Fibroblast of lung (primary cell): ENCODE data around the gene KRT75. TPM values are rescaled to one million over a fixed set of nuclear protein-coding genes. Genes with fewer than 3 reads are reported as not detected.

Experiments
- DNase-seq, 2 donors: peaks; one replicate each; pipeline versions ENCODE4 v3.0.0 to v3.0.0-alpha.2; 2010; ENCODE audit warnings: low read depth in 2 of 2
- H2AFZ ChIP-seq: 2 replicates; pipeline ENCODE4 v1.5.1; 2012; ENCODE audit warnings: low read length, control low read depth, inconsistent platforms
- H3K27ac ChIP-seq: 2 replicates; pipeline ENCODE4 v1.5.1; 2011; ENCODE audit warnings: low read length, control low read depth; ENCODE audit not compliant: insufficient read depth
- H3K27me3 ChIP-seq: 2 replicates; pipeline ENCODE4 v1.5.1; 2011; ENCODE audit warnings: mild to moderate bottlenecking, low read length; ENCODE audit not compliant: control insufficient read depth, insufficient read depth
- H3K36me3 ChIP-seq: 2 replicates; pipeline ENCODE4 v1.5.1; 2011; ENCODE audit warnings: low read length; ENCODE audit not compliant: control insufficient read depth, insufficient read depth
- H3K4me1 ChIP-seq: 2 replicates; pipeline ENCODE4 v1.5.1; 2011; ENCODE audit warnings: low read length; ENCODE audit not compliant: control insufficient read depth, insufficient read depth; ENCODE audit errors: extremely low read depth
- H3K4me2 ChIP-seq: 2 replicates; pipeline ENCODE4 v1.5.1; 2011; ENCODE audit warnings: low read length, control low read depth; ENCODE audit not compliant: insufficient read depth; ENCODE audit errors: extremely low read depth
- H3K4me3 ChIP-seq, 4 experiments: fragments of 200-600 bp in 1 of 4; sonication (generic) in 1 of 4; replicated peaks in 1 of 4; 2 replicates each; pipeline ENCODE4 v1.5.1; 2011 to 2016; ENCODE audit warnings: low read length in 4 of 4, low read depth in 3 of 4, mild to moderate bottlenecking in 3 of 4, control low read depth in 2 of 4, inconsistent platforms in 1 of 4, mixed read lengths in 1 of 4; ENCODE audit not compliant: insufficient read depth in 1 of 4; ENCODE audit errors: control extremely low read depth in 1 of 4
- H3K79me2 ChIP-seq: 2 replicates; pipeline ENCODE4 v1.5.1; 2012; ENCODE audit warnings: mild to moderate bottlenecking, low read length, inconsistent platforms; ENCODE audit not compliant: control insufficient read depth, insufficient read depth
- H3K9ac ChIP-seq: 2 replicates; pipeline ENCODE4 v1.5.1; 2011; ENCODE audit warnings: mild to moderate bottlenecking, low read length, control low read depth; ENCODE audit not compliant: insufficient read depth
- H3K9me3 ChIP-seq: 2 replicates; pipeline ENCODE4 v1.5.1; 2012; ENCODE audit warnings: low read depth, low read length; ENCODE audit not compliant: control insufficient read depth, insufficient read depth
- H4K20me1 ChIP-seq: 2 replicates; pipeline ENCODE4 v1.5.1; 2011; ENCODE audit warnings: low read length; ENCODE audit not compliant: control insufficient read depth, insufficient read depth; ENCODE audit errors: extremely low read depth
- EZH2 ChIP-seq: IDR thresholded peaks from 2 replicates; pipeline ENCODE4 v1.5.1; 2012; ENCODE audit warnings: low read length, control low read depth, mild to moderate bottlenecking; ENCODE audit errors: missing control alignments
- polyA plus RNA-seq, 2 donors: library from polyadenylated mRNA; depleted of rRNA in 1 of 2; stranded (reverse) in 1 of 2; unstranded in 1 of 2; fragments of >200 nt; gene quantifications; 2 replicates each; pipeline ENCODE4 v1.2.1, GENCODE V29; 2011 to 2012; ENCODE audit warnings: missing spikeins in 1 of 2
- total RNA-seq: library from RNA; depleted of rRNA; stranded (reverse); fragments of >200 nt; gene quantifications from 2 replicates; pipeline ENCODE4 v1.2.1, GENCODE V29; 2014
- TF ChIP-seq, protein P1 (sequence below), 2 donors: IDR thresholded peaks in 1 of 2; conservative IDR thresholded peaks in 1 of 2; 1 replicate in 1 of 2; 2 replicates in 1 of 2; pipeline ENCODE4 v1.5.1; 2011 to 2012; ENCODE audit warnings: low read length in 2 of 2, control low read depth in 1 of 2, inconsistent platforms in 1 of 2, low read depth in 1 of 2, mild to moderate bottlenecking in 1 of 2

The KRT75 gene
- total and polyA plus RNA-seq, 2 donors (not counting 1 experiment from before 2014, with no cell fraction given): not detected

DNA sequence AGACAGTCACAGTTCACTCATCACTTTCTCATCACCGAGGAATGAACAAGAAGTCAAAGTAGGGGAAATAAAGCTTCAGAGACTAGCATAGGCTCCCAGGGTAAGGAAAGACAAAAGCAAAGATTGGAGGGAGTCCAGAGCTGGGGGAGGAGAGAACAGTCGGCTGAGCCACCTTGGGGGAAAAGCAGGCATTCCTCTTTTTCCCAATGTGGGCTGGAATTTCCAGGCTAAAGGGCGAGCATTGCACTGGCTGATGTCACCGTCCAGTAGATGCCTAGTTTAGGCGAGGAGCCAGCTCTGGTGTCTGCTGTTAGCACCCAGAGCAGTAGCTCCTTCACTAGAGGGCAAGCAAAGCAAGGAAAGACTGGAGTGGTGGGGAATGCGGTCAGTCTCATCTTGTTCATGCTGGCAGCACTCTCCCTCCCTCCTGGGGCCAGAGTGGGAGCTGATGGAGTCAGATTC is 8.5 kb upstream of the KRT75 start:
- H4K20me1 ChIP-seq: no peaks in the 10 kb centered on the region
- no peaks in the 10 kb centered on the region for H3K36me3 ChIP-seq
- no peaks in the 10 kb centered on the region for H3K27me3 ChIP-seq
- H3K4me2 ChIP-seq: no peak overlapping the region
- no peak overlapping the region for H3K9ac ChIP-seq
- H3K4me1 ChIP-seq: no peaks in the 10 kb centered on the region
- H3K4me3 ChIP-seq: no peak overlapping the region
- no peak overlapping the region for H3K27ac ChIP-seq
- TF ChIP-seq, protein P1, sequence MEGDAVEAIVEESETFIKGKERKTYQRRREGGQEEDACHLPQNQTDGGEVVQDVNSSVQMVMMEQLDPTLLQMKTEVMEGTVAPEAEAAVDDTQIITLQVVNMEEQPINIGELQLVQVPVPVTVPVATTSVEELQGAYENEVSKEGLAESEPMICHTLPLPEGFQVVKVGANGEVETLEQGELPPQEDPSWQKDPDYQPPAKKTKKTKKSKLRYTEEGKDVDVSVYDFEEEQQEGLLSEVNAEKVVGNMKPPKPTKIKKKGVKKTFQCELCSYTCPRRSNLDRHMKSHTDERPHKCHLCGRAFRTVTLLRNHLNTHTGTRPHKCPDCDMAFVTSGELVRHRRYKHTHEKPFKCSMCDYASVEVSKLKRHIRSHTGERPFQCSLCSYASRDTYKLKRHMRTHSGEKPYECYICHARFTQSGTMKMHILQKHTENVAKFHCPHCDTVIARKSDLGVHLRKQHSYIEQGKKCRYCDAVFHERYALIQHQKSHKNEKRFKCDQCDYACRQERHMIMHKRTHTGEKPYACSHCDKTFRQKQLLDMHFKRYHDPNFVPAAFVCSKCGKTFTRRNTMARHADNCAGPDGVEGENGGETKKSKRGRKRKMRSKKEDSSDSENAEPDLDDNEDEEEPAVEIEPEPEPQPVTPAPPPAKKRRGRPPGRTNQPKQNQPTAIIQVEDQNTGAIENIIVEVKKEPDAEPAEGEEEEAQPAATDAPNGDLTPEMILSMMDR (conservative IDR thresholded peaks at IDR 0.05 in 1 of 2, IDR thresholded peaks at IDR 0.05 in 1 of 2; ENCODE audit: low read depth in 1 of 2, low read length in 2 of 2): no peak
- no peak for TF ChIP-seq EZH2
- H3K9me3 ChIP-seq: no peaks in the 10 kb centered on the region
- H3K79me2 ChIP-seq: no peaks in the 10 kb centered on the region
- peak; percentile 59 to 96 for DNase-seq
- no peak overlapping the region for H2AFZ ChIP-seq

DNA sequence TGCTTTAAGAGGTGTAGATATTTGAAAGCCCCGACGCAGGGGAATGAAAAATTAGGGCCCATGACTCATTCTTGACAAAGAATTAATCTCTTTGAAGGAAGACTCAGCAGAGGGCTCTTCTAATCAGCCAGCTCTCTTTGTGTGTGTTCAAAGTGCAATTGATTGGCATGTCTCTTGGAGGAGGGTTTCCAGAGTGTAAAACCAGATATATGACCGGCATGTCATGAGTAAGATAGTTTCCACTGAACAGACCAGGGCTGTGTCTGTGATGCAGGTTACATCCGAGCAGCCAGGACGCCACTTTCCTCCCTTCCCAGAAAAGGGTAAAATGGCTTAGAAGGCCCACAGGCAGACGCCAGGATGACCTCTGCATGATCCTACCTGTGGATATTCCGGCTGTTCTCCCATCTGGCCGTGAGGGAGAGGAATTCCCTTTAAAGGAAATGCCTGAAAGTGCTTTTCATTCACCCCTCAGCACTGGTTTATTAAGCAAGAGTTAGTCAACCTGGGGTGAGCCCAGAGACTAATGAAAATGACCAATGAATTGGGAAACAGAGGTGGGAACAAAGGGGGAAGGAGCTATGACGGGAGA is 7.2 kb upstream of the KRT75 start:
- Histone ChIP-seq H3K9me3 (no peaks in the 10 kb centered on the region), H3K9ac (no peak overlapping the region), H3K4me3 (no peak overlapping the region), H3K79me2 (no peaks in the 10 kb centered on the region), H2AFZ (no peak overlapping the region), H3K27ac (no peak overlapping the region), H3K36me3 (no peaks in the 10 kb centered on the region), H3K27me3 (no peaks in the 10 kb centered on the region), H3K4me2 (no peak overlapping the region), H4K20me1 (no peaks in the 10 kb centered on the region), H3K4me1 (no peaks in the 10 kb centered on the region)
- TF ChIP-seq EZH2: no peak
- TF ChIP-seq, protein P1 (conservative IDR thresholded peaks at IDR 0.05 in 1 of 2, IDR thresholded peaks at IDR 0.05 in 1 of 2; ENCODE audit: low read depth in 1 of 2, low read length in 2 of 2): no peak
- DNase-seq: peak in 1 of 2 donors; percentile 87

DNA sequence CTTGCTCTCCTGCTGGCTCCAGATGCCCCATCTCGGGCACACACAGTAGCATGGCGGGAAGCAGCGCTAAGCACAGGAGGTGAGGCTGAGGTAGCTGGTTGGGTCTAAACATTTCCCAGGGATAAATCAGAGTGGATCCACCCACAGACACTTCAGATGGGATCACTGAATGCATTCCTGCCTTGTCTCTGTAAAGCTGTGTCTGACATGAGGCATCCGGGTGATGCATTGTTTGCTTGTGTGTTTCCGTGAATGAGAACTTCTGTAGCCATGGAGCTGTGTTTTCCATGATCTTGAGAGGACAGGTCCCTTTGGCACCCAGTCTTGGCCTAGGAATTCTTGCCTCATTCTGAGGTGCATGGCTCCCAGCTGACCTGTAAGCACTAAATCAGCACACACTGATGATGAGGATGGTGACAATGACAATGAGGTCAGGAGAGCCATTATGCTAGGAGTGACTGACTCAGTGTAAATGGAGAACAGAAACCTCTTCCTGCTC is 6.7 kb upstream of the KRT75 start:
- TF ChIP-seq, protein P1 (conservative IDR thresholded peaks at IDR 0.05 in 1 of 2, IDR thresholded peaks at IDR 0.05 in 1 of 2; ENCODE audit: low read depth in 1 of 2, low read length in 2 of 2): no peak
- no peak for TF ChIP-seq EZH2
- Histone ChIP-seq H3K9me3 (no peaks in the 10 kb centered on the region), H3K27ac (no peak overlapping the region), H2AFZ (no peak overlapping the region), H3K79me2 (no peaks in the 10 kb centered on the region), H4K20me1 (no peaks in the 10 kb centered on the region), H3K4me3 (no peak overlapping the region), H3K36me3 (no peaks in the 10 kb centered on the region), H3K27me3 (no peaks in the 10 kb centered on the region), H3K4me2 (no peak overlapping the region), H3K9ac (no peak overlapping the region), H3K4me1 (no peaks in the 10 kb centered on the region)
- peak in 1 of 2 donors; percentile 94 for DNase-seq
